ENCODE results near the gene DTWD2. TPM values are rescaled to one million over a fixed set of nuclear protein-coding genes. Genes with fewer than 3 reads are reported as not detected.

The DTWD2 gene
- polyA plus RNA-seq, 1 of the 3 experiments (the other 2 are of a cell fraction): 2.5 TPM

GRCh38 chr5:118946138-118946800 is 42.1 kb downstream of the DTWD2 start:
- H3K9me2 ChIP-seq: no peaks in the 10 kb centered on the region
- WGBS (ENCODE audit: low lambda C conversion rate): 93% methylated on average over 2 of the region's 2 CpGs
- no peaks in the 10 kb centered on the region for H3K27me3 ChIP-seq (ENCODE audit: insufficient read depth)
- TF ChIP-seq RFX5 (IDR thresholded peaks at IDR 0.05; ENCODE audit: low read length): no peak
- TF ChIP-seq GABPA (IDR thresholded peaks at IDR 0.05; ENCODE audit: low read depth): no peak
- TF ChIP-seq GATA2 (CRISPR knock-in tag; IDR thresholded peaks at IDR 0.05): no peak
- TF ChIP-seq RAD21 (IDR thresholded peaks at IDR 0.05; ENCODE audit: low read length): no peak
- TF ChIP-seq EZH2phosphoT487 (IDR thresholded peaks at IDR 0.05; ENCODE audit: borderline replicate concordance, low read depth): no peak
- no peak for TF ChIP-seq ZBTB33 (IDR thresholded peaks at IDR 0.05; ENCODE audit: borderline replicate concordance, low read depth)
- no peak for TF ChIP-seq IRF3 (IDR thresholded peaks at IDR 0.05; ENCODE audit: low read depth, low read length)
- TF ChIP-seq, protein P1, sequence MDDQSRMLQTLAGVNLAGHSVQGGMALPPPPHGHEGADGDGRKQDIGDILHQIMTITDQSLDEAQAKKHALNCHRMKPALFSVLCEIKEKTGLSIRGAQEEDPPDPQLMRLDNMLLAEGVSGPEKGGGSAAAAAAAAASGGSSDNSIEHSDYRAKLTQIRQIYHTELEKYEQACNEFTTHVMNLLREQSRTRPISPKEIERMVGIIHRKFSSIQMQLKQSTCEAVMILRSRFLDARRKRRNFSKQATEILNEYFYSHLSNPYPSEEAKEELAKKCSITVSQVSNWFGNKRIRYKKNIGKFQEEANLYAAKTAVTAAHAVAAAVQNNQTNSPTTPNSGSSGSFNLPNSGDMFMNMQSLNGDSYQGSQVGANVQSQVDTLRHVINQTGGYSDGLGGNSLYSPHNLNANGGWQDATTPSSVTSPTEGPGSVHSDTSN (IDR thresholded peaks at IDR 0.05): no peak
- TF ChIP-seq REST (IDR thresholded peaks at IDR 0.05; ENCODE audit: low read depth, low read length): no peak
- no peak for TF ChIP-seq FOXJ3 (CRISPR knock-in tag; IDR thresholded peaks at IDR 0.05)
- no peak for TF ChIP-seq MEF2A (IDR thresholded peaks at IDR 0.05; ENCODE audit: borderline replicate concordance, low read depth)
- H3F3A ChIP-seq (replicated peaks; ENCODE audit: insufficient read depth): no peaks in the 10 kb centered on the region
- H2AFZ ChIP-seq (ENCODE audit: low read depth): no peak overlapping the region
- no peak overlapping the region for H3K27ac ChIP-seq (ENCODE audit: low read depth in 2 of 2, low read length in 1 of 2)
- H3K79me2 ChIP-seq (ENCODE audit: insufficient read depth): no peaks in the 10 kb centered on the region
- no peak overlapping the region for H3K4me3 ChIP-seq (ENCODE audit: low read depth in 2 of 2, low read length in 1 of 2)
- H3K36me3 ChIP-seq (replicated peaks in 1 of 2; ENCODE audit: control insufficient read depth in 1 of 2, insufficient read depth in 2 of 2, low read length in 1 of 2): no peaks in the 10 kb centered on the region
- no peaks in the 10 kb centered on the region for H3K9me3 ChIP-seq
- ChIA-PET CTCF (interaction anchor here (0.9 to 1.6 kb wide), 3 partner anchors 10 to 465 kb away, joined by 3 to 8 read pairs (median 4); no protein-coding TSS in a partner anchor), POLR2A (no interaction called here)
- DNase-seq: no peak
- no peak overlapping the region for H3K9ac ChIP-seq
- H4K20me1 ChIP-seq (ENCODE audit: insufficient read depth): no peaks in the 10 kb centered on the region
- H3K4me2 ChIP-seq: no peak overlapping the region
- no peaks in the 10 kb centered on the region for H3K4me1 ChIP-seq (ENCODE audit: control insufficient read depth in 1 of 2, insufficient read depth in 2 of 2, low read depth in 1 of 2, low read length in 1 of 2)

Data from SK-N-SH (cell line).